ENCODE data around the gene ZNF280B.

DNA sequence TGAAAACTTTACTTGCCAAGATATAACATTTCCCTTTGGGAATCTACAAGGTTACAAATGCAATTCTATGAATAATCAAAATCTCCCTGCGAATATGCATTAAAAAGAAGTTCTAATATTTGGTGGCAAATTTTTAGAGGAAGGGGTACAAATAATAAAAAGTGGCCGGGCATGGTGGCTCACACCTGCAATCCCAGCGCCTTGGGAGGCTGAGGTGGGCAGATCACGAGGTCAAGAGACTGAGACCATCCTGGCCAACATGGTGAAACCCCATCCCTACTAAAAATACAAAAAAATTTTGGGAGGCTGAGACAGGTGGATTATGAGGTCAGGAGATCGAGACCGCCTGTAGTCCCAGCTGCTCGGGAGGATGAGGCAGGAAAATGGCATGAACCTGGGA lies 47.0 kb downstream of the ZNF280B start:
- TF ChIP-seq POLR2A (IDR thresholded peaks at IDR 0.05) = no peak
- TF ChIP-seq, protein P1, sequence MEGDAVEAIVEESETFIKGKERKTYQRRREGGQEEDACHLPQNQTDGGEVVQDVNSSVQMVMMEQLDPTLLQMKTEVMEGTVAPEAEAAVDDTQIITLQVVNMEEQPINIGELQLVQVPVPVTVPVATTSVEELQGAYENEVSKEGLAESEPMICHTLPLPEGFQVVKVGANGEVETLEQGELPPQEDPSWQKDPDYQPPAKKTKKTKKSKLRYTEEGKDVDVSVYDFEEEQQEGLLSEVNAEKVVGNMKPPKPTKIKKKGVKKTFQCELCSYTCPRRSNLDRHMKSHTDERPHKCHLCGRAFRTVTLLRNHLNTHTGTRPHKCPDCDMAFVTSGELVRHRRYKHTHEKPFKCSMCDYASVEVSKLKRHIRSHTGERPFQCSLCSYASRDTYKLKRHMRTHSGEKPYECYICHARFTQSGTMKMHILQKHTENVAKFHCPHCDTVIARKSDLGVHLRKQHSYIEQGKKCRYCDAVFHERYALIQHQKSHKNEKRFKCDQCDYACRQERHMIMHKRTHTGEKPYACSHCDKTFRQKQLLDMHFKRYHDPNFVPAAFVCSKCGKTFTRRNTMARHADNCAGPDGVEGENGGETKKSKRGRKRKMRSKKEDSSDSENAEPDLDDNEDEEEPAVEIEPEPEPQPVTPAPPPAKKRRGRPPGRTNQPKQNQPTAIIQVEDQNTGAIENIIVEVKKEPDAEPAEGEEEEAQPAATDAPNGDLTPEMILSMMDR (IDR thresholded peaks at IDR 0.05) = no peak
